Calu3 (cell line): ENCODE measurements around the gene ARHGDIG. TPM values are rescaled to one million over a fixed set of nuclear protein-coding genes. Genes with fewer than 3 reads are reported as not detected.

Experiments
- BruUV-seq: library from RNA; stranded (reverse); fragments of 400-500 nt; replicated peaks from 2 replicates; lab custom pipeline; 2021; lab: Mats Ljungman, UMichigan
- CTCF ChIA-PET: fragments of 300-600 bp; sonication (Branson Sonifier 250); formaldehyde crosslinking; loops from one replicate; lab custom pipeline; 2022; ENCODE audit warnings: antibody characterized with exemption; lab: Charles Lee
- DNase-seq: peaks from one replicate; pipeline ENCODE4 v3.0.0; 2022
- H3K27ac Mint-ChIP-seq: one replicate; pipeline ENCODE4 v1.8.0; 2022; ENCODE audit warnings: mixed read lengths; ENCODE audit not compliant: unreplicated experiment
- H3K27me3 Mint-ChIP-seq: one replicate; pipeline ENCODE4 v1.8.0; 2022; ENCODE audit warnings: mixed read lengths; ENCODE audit not compliant: unreplicated experiment
- H3K36me3 Mint-ChIP-seq: one replicate; pipeline ENCODE4 v1.8.0; 2022; ENCODE audit warnings: mild to moderate bottlenecking, moderate library complexity, mixed read lengths; ENCODE audit not compliant: insufficient read depth, unreplicated experiment
- H3K4me1 Mint-ChIP-seq: one replicate; pipeline ENCODE4 v1.8.0; 2022; ENCODE audit warnings: mild to moderate bottlenecking, low read depth, mixed read lengths; ENCODE audit not compliant: unreplicated experiment
- H3K4me3 Mint-ChIP-seq: one replicate; pipeline ENCODE4 v1.8.0; 2022; ENCODE audit warnings: mild to moderate bottlenecking, low read depth, moderate library complexity, mixed read lengths; ENCODE audit not compliant: unreplicated experiment
- H3K9me3 Mint-ChIP-seq: one replicate; pipeline ENCODE4 v1.8.0; 2022; ENCODE audit warnings: low read depth, mixed read lengths; ENCODE audit not compliant: unreplicated experiment
- intact Hi-C: fragments of 100-400 bp; cut with micrococcal nuclease; formaldehyde crosslinking; loops from one replicate; pipeline ENCODE4 v1.10.0; 2022; ENCODE audit not compliant: unreplicated experiment
- total RNA-seq: library from RNA; stranded (reverse); gene quantifications from 2 replicates; pipeline ENCODE4 v1.2.3, GENCODE V29; 2022
- TF ChIP-seq, protein P1 (sequence below): fragments of 200-600 bp; IDR thresholded peaks from one replicate; pipeline ENCODE4 v1.8.0; 2022; ENCODE audit warnings: antibody characterized with exemption; ENCODE audit not compliant: unreplicated experiment

ARHGDIG gene
- total RNA-seq, 1 experiment from 2014 or later = not detected

DNA sequence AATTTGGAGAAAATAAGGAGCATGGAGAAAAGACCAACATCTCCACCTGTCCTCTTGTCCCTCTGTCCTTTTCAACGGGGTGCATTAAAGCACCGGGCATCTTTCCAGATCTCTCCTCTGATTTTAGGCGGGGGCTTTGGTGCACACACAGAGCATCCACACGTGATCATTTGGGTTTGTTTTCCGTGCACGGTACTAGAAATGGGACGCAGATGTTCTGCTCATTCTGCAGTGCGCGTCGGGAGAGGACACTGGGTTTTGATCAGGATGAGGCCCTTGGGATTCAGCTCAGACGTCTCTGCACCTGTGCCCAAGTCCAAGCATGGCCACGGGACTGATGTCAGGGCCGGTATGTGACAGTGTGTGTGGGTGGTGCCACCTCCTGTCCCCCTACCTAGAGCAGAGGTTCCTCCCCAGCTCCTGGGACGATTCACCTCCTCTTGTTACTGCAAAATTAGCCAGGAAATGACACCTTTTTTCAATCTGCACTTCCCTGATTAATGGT, 34.5 kb downstream of the ARHGDIG start:
- intact Hi-C loops = no loop called here
- H3K27ac Mint-ChIP-seq = no peak overlapping the region
- CTCF ChIA-PET = no interaction called here

DNA sequence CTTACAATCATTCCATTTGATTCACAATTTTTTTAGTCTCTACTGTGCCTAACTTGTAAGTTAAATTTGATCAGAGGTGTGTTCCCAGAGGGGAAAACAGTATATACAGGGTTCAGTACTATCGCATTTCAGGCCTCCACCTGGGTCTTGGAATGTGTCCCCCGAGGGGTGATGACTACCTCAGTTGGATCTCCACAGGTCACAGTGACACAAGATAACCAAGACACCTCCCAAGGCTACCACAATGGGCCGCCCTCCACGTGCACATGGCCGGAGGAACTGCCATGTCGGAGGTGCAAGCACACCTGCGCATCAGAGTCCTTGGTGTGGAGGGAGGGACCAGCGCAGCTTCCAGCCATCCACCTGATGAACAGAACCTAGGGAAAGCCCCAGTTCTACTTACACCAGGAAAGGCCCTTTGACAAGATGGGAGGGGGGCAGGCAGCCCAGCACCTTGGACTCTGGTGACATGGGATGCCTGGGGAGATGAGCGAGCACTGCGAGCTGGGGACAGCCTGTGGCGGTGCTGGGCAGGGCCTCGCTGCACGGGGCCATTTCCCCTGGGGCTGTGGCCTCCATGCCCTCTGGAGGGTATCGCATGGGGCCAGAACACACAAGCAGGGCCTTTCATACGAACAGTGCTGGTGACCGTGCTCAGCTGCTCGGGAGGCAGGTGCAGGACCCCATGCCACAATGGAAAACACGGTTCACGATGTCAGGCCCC, 36.5 kb downstream of the ARHGDIG start:
- H3K4me3 Mint-ChIP-seq = no peak overlapping the region
- H3K27ac Mint-ChIP-seq = no peak overlapping the region
- TF ChIP-seq, protein P1, sequence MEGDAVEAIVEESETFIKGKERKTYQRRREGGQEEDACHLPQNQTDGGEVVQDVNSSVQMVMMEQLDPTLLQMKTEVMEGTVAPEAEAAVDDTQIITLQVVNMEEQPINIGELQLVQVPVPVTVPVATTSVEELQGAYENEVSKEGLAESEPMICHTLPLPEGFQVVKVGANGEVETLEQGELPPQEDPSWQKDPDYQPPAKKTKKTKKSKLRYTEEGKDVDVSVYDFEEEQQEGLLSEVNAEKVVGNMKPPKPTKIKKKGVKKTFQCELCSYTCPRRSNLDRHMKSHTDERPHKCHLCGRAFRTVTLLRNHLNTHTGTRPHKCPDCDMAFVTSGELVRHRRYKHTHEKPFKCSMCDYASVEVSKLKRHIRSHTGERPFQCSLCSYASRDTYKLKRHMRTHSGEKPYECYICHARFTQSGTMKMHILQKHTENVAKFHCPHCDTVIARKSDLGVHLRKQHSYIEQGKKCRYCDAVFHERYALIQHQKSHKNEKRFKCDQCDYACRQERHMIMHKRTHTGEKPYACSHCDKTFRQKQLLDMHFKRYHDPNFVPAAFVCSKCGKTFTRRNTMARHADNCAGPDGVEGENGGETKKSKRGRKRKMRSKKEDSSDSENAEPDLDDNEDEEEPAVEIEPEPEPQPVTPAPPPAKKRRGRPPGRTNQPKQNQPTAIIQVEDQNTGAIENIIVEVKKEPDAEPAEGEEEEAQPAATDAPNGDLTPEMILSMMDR = no peak
- intact Hi-C loops = no loop called here
- CTCF ChIA-PET = no interaction called here
- no peaks in the 10 kb centered on the region for H3K27me3 Mint-ChIP-seq
- DNase-seq = no peak
- H3K36me3 Mint-ChIP-seq = peaks cover 25% of the 10 kb centered on the region
- H3K9me3 Mint-ChIP-seq = no peaks in the 10 kb centered on the region
- peaks cover 15% of the 10 kb centered on the region for H3K4me1 Mint-ChIP-seq
- no TSS peak for BruUV-seq

More for the DNA sequence above, 34.5 kb downstream of the ARHGDIG start:
- Mint-ChIP-seq H3K27me3 (no peaks in the 10 kb centered on the region), H3K36me3 (peaks cover 30% of the 10 kb centered on the region), H3K4me1 (peaks cover 5% of the 10 kb centered on the region), H3K4me3 (no peak overlapping the region), H3K9me3 (no peaks in the 10 kb centered on the region)
- no TSS peak for BruUV-seq
- DNase-seq = no peak
- TF ChIP-seq, protein P1 = no peak

DNA sequence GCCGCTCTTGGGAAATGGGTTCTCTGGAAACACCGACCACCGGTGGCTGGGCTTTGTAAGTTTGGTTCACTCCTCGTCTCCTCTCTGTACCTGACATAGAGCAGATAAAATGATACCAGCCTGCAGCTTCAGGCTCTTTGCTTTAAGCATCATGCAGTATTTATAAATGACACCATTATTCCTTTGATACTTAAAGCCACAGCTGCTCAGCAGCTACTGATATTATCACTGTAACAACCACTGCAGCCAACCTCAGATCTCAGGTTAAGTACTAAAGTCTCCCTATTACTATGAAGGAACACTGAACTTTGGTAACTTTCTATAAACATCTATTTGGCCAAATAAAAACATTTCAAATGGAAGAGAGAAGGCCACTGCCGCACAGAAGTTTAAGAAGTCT, 37.2 kb downstream of the ARHGDIG start:
- DNase-seq = no peak
- TF ChIP-seq, protein P1 = no peak
- Mint-ChIP-seq H3K27me3 (no peaks in the 10 kb centered on the region), H3K9me3 (no peaks in the 10 kb centered on the region), H3K36me3 (peaks cover 28% of the 10 kb centered on the region), H3K4me1 (peaks cover 20% of the 10 kb centered on the region), H3K27ac (no peak overlapping the region), H3K4me3 (no peak overlapping the region)
- intact Hi-C loops = no loop called here
- no TSS peak for BruUV-seq
- CTCF ChIA-PET = no interaction called here

DNA sequence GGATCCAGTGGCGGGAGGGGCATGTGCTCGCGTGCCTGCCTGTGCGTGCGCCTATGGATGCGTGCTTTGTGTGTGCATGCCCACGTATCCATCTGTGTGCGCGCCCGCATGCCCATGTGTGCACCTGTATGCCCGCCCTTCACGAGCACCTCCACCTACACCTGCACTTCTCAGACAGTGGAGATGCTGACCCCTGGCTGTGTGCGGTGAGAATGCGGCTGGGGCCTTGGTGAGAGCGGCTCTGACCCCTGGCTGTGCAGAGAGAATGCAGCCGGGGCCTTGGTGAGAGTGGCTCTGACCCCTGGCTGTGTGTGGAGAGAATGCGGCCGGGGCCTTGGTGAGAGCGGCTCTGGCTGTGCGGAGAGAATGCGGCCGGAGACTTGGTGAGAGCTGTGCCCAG, 38.2 kb downstream of the ARHGDIG start:
- TF ChIP-seq, protein P1 = no peak
- Mint-ChIP-seq H3K4me3 (no peak overlapping the region), H3K27me3 (no peaks in the 10 kb centered on the region), H3K36me3 (peaks cover 24% of the 10 kb centered on the region), H3K9me3 (no peaks in the 10 kb centered on the region), H3K4me1 (peaks cover 28% of the 10 kb centered on the region), H3K27ac (no peak overlapping the region)
- CTCF ChIA-PET = no interaction called here
- intact Hi-C loops = no loop called here
- no TSS peak for BruUV-seq
- peak; percentile 29 for DNase-seq
